ENCODE measurements around the gene DPAGT1. TPM values are rescaled to one million over a fixed set of nuclear protein-coding genes. Genes with fewer than 3 reads are reported as not detected.

DPAGT1 gene
- total RNA-seq, 6 donors from 2014 or later, result 18.6 to 43.9 (median 28.3) TPM

GRCh38 chr11:119117004-119117706, 15.5 kb upstream of the DPAGT1 start:
- ATAC-seq (ENCODE audit: low FRiP score in 2 of 2), result no peak
- 91 to 94% methylated on average over 3 of the region's 3 CpGs for WGBS, 2 donors

GRCh38 chr11:119116601-119117000, 14.9 kb upstream of the DPAGT1 start:
- H3K27me3 ChIP-seq, result no peaks in the 10 kb centered on the region
- peaks cover 4 to 9% (median 6%) of the 10 kb centered on the region in 4 donors for H3K4me1 ChIP-seq
- H3K9me3 ChIP-seq, result no peaks in the 10 kb centered on the region
- H3K27ac ChIP-seq, result peak overlapping the region in 3 of 4 donors; percentile 72 to 83 (median 77)
- WGBS, 2 donors, result 75 to 82% methylated on average over 5 of the region's 5 CpGs
- H3K4me3 ChIP-seq, result no peak overlapping the region
- no peak for TF ChIP-seq POLR2AphosphoS5 (IDR thresholded peaks at IDR 0.05)
- TF ChIP-seq POLR2A (IDR thresholded peaks at IDR 0.05), result no peak
- no peak for TF ChIP-seq EP300 (IDR thresholded peaks at IDR 0.05)
- TF ChIP-seq CTCF (IDR thresholded peaks at IDR 0.05), result no peak
- DNase-seq, result no peak
- ATAC-seq (ENCODE audit: low FRiP score in 2 of 2), result no peak
- peaks cover 15 to 52% (median 40%) of the 10 kb centered on the region in 4 donors for H3K36me3 ChIP-seq

More at GRCh38 chr11:119117004-119117706, 15.5 kb upstream of the DPAGT1 start:
- TF ChIP-seq POLR2AphosphoS5 (IDR thresholded peaks at IDR 0.05), result no peak
- TF ChIP-seq EP300 (IDR thresholded peaks at IDR 0.05), result no peak
- Histone ChIP-seq H3K36me3 (peaks cover 10 to 47% (median 35%) of the 10 kb centered on the region in 4 donors), H3K4me1 (peaks cover 6 to 13% (median 8%) of the 10 kb centered on the region in 4 donors), H3K27me3 (no peaks in the 10 kb centered on the region), H3K9me3 (no peaks in the 10 kb centered on the region), H3K27ac (peak overlapping the region in 2 of 4 donors; percentile 77 to 83), H3K4me3 (no peak overlapping the region)
- DNase-seq, result no peak

- no peak for ATAC-seq (ENCODE audit: low FRiP score in 2 of 2)
- Histone ChIP-seq H3K9me3 (no peaks in the 10 kb centered on the region), H3K27ac (peak overlapping the region; percentile 49 to 83 (median 74)), H3K4me3 (peak overlapping the region in 2 of 4 donors; percentile 18 to 35), H3K36me3 (peaks cover 17 to 56% (median 43%) of the 10 kb centered on the region in 4 donors), H3K4me1 (peaks cover 4 to 9% (median 6%) of the 10 kb centered on the region in 4 donors), H3K27me3 (no peaks in the 10 kb centered on the region)
- 85 to 91% methylated on average over 10 of the region's 10 CpGs for WGBS, 2 donors
- DNase-seq, result no peak
- no peak for TF ChIP-seq CTCF (IDR thresholded peaks at IDR 0.05)
- TF ChIP-seq POLR2A (IDR thresholded peaks at IDR 0.05), result no peak
These were observed 14.6 kb upstream of the DPAGT1 start for GRCh38 chr11:119116235-119116594.

- Histone ChIP-seq H3K9me3 (no peaks in the 10 kb centered on the region), H3K27ac (peak overlapping the region; percentile 49 to 83 (median 74)), H3K27me3 (no peaks in the 10 kb centered on the region), H3K4me3 (peak overlapping the region in 3 of 4 donors; percentile 6 to 35 (median 18)), H3K4me1 (peaks cover 2 to 6% (median 3%) of the 10 kb centered on the region in 4 donors), H3K36me3 (peaks cover 22 to 62% (median 47%) of the 10 kb centered on the region in 4 donors)
- ATAC-seq (ENCODE audit: low FRiP score in 2 of 2), result peak in 1 of 2 donors; percentile 83
- peak in 1 of 2 donors; percentile 69 for DNase-seq
- 60 to 65% methylated on average over 24 of the region's 24 CpGs for WGBS, 2 donors
- TF ChIP-seq POLR2A (IDR thresholded peaks at IDR 0.05) (peak in 1 of 4 donors; percentile 37), POLR2AphosphoS5 (IDR thresholded peaks at IDR 0.05) (no peak)
These were observed 14.0 kb upstream of the DPAGT1 start for GRCh38 chr11:119115484-119116234.

- 73 to 84% methylated on average over 5 of the region's 5 CpGs for WGBS, 2 donors
- Histone ChIP-seq H3K9me3 (no peaks in the 10 kb centered on the region), H3K4me3 (no peak overlapping the region), H3K36me3 (peaks cover 22 to 69% (median 50%) of the 10 kb centered on the region in 4 donors), H3K27ac (peak overlapping the region in 1 of 4 donors; percentile 0), H3K4me1 (peaks cover under 1 to 14% (median 2%) of the 10 kb centered on the region in 4 donors), H3K27me3 (no peaks in the 10 kb centered on the region)
- no peak for TF ChIP-seq CTCF (IDR thresholded peaks at IDR 0.05)
- TF ChIP-seq POLR2AphosphoS5 (IDR thresholded peaks at IDR 0.05), result no peak
- no peak for TF ChIP-seq POLR2A (IDR thresholded peaks at IDR 0.05)
- TF ChIP-seq EP300 (IDR thresholded peaks at IDR 0.05), result no peak
- no peak for ATAC-seq (ENCODE audit: low FRiP score in 2 of 2)
- DNase-seq, result no peak
These were observed 12.7 kb upstream of the DPAGT1 start for GRCh38 chr11:119114351-119114750.
